ENCODE results near the gene CDHR2. TPM values are rescaled to one million over a fixed set of nuclear protein-coding genes. Genes with fewer than 3 reads are reported as not detected.

CDHR2 gene
- total RNA-seq, 3 donors from 2014 or later (not counting 1 experiment from before 2014, with no cell fraction given): 0.75 to 2.2 (median 1.8) TPM

DNA sequence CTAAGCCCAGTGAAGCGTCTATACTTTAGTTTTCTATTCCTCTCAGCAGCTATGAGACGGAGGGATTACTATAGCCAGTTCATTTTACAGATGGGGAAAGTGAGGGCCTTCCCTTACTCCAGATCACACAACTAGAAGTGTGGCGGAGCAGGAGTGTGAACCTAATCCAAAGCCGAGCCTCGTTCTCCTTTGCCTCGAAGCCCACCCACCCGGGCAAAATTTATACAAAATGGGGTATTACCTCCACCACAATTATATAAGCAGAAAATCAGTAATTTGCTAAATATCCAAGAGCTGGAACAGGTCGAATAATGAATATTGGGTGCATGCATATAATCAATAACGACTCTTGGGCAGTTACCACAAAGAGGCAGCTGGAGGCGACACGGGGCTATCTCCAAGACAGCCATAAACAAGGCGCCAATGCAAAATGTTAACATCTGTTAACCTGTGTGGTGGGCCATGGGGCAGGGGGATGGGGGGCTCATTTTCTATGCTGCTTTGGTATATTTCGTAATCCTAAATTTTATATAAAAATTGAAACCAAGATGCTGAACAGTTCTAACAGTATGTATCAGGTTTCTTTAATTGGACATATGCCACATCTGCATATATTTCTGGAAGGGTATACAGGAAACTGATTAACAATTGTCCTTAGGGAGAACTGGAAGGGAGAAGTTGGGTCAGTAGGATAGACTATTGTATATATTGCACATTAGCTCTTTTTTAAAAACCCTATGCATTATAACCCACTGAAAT, 10.7 kb upstream of the CDHR2 start:
- peaks cover 79 to 82% of the 10 kb centered on the region in 2 donors for H3K4me1 Mint-ChIP-seq
- no peaks in the 10 kb centered on the region for H3K36me3 Mint-ChIP-seq
- H3K27me3 Mint-ChIP-seq (ENCODE audit: low read depth in 2 of 2): no peaks in the 10 kb centered on the region

DNA sequence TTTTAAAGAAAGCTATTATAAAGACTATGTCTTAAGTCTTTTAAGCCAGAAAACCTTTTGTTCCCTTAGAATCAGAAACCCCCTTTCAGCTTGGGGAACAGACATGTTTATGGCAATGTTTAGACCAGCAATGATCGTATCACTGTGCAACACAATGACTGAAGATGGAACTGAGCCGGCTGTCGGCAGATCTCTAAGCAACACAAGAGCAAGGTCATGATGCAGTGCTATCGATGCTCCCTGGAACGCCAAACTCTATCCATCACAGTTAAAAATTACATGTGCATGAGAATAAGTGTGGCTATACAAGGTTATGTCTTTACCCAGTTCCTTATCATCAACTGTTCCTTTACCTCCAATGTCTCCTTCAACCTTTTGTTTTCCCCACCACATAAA, 10.2 kb upstream of the CDHR2 start:
- no peak for ATAC-seq
- H3K27me3 ChIP-seq (ENCODE audit: control insufficient read depth, insufficient read depth, low read length): no peaks in the 10 kb centered on the region
- peak overlapping the region; percentile 99 to 100 for H3K27ac Mint-ChIP-seq
- no peak overlapping the region for H3K4me3 Mint-ChIP-seq
- TF ChIP-seq, protein P1, sequence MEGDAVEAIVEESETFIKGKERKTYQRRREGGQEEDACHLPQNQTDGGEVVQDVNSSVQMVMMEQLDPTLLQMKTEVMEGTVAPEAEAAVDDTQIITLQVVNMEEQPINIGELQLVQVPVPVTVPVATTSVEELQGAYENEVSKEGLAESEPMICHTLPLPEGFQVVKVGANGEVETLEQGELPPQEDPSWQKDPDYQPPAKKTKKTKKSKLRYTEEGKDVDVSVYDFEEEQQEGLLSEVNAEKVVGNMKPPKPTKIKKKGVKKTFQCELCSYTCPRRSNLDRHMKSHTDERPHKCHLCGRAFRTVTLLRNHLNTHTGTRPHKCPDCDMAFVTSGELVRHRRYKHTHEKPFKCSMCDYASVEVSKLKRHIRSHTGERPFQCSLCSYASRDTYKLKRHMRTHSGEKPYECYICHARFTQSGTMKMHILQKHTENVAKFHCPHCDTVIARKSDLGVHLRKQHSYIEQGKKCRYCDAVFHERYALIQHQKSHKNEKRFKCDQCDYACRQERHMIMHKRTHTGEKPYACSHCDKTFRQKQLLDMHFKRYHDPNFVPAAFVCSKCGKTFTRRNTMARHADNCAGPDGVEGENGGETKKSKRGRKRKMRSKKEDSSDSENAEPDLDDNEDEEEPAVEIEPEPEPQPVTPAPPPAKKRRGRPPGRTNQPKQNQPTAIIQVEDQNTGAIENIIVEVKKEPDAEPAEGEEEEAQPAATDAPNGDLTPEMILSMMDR (IDR thresholded peaks at IDR 0.05): no peak
- H3K27ac ChIP-seq (ENCODE audit: low read length): no peak overlapping the region
- H3K4me1 ChIP-seq (ENCODE audit: control insufficient read depth, insufficient read depth, low read length): peaks cover 68% of the 10 kb centered on the region
- DNase-seq: no peak
- H3K4me1 Mint-ChIP-seq: peaks cover 74 to 76% of the 10 kb centered on the region in 2 donors
- no peaks in the 10 kb centered on the region for H3K9me3 Mint-ChIP-seq
- H3K36me3 Mint-ChIP-seq: no peaks in the 10 kb centered on the region
- WGBS (ENCODE audit: insufficient coverage): 89% methylated on average over 5 of the region's 5 CpGs
- no peaks in the 10 kb centered on the region for H3K27me3 Mint-ChIP-seq (ENCODE audit: low read depth in 2 of 2)
- no peaks in the 10 kb centered on the region for H3K9me3 ChIP-seq (ENCODE audit: control insufficient read depth, insufficient read depth, low read length)
- H3K4me3 ChIP-seq (ENCODE audit: low read length): no peak overlapping the region
- no peaks in the 10 kb centered on the region for H3K36me3 ChIP-seq (ENCODE audit: control insufficient read depth, insufficient read depth, low read length)
- intact Hi-C loops (cut with micrococcal nuclease): no loop called here

More for the DNA sequence above, 10.7 kb upstream of the CDHR2 start:
- H3K4me1 ChIP-seq (ENCODE audit: control insufficient read depth, insufficient read depth, low read length): peaks cover 68% of the 10 kb centered on the region
- no peaks in the 10 kb centered on the region for H3K36me3 ChIP-seq (ENCODE audit: control insufficient read depth, insufficient read depth, low read length)
- ATAC-seq: no peak
- Mint-ChIP-seq H3K9me3 (no peaks in the 10 kb centered on the region), H3K4me3 (peak overlapping the region; percentile 97), H3K27ac (peak overlapping the region; percentile 99 to 100)
- no peak for DNase-seq
- intact Hi-C loops (cut with micrococcal nuclease): no loop called here
- peak overlapping the region; percentile 100 for H3K27ac ChIP-seq (ENCODE audit: low read length)
- TF ChIP-seq, protein P1 (IDR thresholded peaks at IDR 0.05): no peak
- no peaks in the 10 kb centered on the region for H3K27me3 ChIP-seq (ENCODE audit: control insufficient read depth, insufficient read depth, low read length)
- no peaks in the 10 kb centered on the region for H3K9me3 ChIP-seq (ENCODE audit: control insufficient read depth, insufficient read depth, low read length)
- WGBS (ENCODE audit: insufficient coverage): 39% methylated on average over 11 of the region's 13 CpGs
- H3K4me3 ChIP-seq (ENCODE audit: low read length): no peak overlapping the region

DNA sequence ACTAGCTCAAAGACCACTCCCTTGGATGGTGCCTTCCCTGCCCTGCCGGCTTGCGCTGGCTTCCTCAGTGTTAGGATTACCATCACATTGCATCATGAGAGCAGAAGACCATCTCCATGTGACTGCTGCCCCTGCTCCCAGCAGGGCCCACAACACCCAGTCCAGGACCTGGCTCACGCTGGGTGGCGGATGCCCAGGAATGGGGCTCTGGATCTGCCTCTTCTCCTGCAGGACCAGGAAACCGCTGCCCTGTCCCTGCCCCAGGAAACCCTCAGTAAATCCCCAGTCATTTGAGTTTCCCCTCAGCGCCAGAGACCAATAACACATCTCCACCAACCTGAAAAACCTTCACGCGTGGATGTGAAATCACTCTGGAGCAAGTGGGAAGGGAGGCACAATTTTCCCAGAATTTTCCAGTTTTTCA, 8.7 kb upstream of the CDHR2 start:
- ATAC-seq (no peak), DNase-seq (no peak)
- no peaks in the 10 kb centered on the region for H3K36me3 Mint-ChIP-seq
- TF ChIP-seq, protein P1 (IDR thresholded peaks at IDR 0.05): no peak
- H3K27ac Mint-ChIP-seq: peak overlapping the region; percentile 99 to 100
- no peaks in the 10 kb centered on the region for H3K27me3 Mint-ChIP-seq (ENCODE audit: low read depth in 2 of 2)
- H3K9me3 Mint-ChIP-seq: no peaks in the 10 kb centered on the region
- WGBS (ENCODE audit: insufficient coverage): 86% methylated on average over 8 of the region's 8 CpGs
- H3K27ac ChIP-seq (ENCODE audit: low read length): peak overlapping the region; percentile 89
- H3K4me3 Mint-ChIP-seq: peak overlapping the region; percentile 88
- intact Hi-C loops (cut with micrococcal nuclease): no loop called here
- peaks cover 65% of the 10 kb centered on the region for H3K4me1 ChIP-seq (ENCODE audit: control insufficient read depth, insufficient read depth, low read length)
- no peaks in the 10 kb centered on the region for H3K36me3 ChIP-seq (ENCODE audit: control insufficient read depth, insufficient read depth, low read length)
- H3K4me1 Mint-ChIP-seq: peaks cover 61 to 65% of the 10 kb centered on the region in 2 donors
- H3K9me3 ChIP-seq (ENCODE audit: control insufficient read depth, insufficient read depth, low read length): no peaks in the 10 kb centered on the region
- H3K27me3 ChIP-seq (ENCODE audit: control insufficient read depth, insufficient read depth, low read length): no peaks in the 10 kb centered on the region
- H3K4me3 ChIP-seq (ENCODE audit: low read length): no peak overlapping the region
